Hepatocyte (in vitro differentiated cells): Measurements from ENCODE around the gene CIAO3. TPM values are rescaled to one million over a fixed set of nuclear protein-coding genes. Genes with fewer than 3 reads are reported as not detected.

Experiments
- DNase-seq: peaks from one replicate; pipeline ENCODE4 v3.0.0-alpha.2; 2016; ENCODE audit warnings: low spot score
- H2AFZ ChIP-seq: fragments of 200-600 bp; sonication (generic); 2 replicates; pipeline ENCODE4 v1.6.0; 2016; ENCODE audit warnings: antibody characterized with exemption, mild to moderate bottlenecking
- H3K27ac ChIP-seq: fragments of 200-600 bp; sonication (generic); 2 replicates; pipeline ENCODE4 v1.5.1; 2016; ENCODE audit warnings: mild to moderate bottlenecking
- H3K27me3 ChIP-seq: fragments of 200-600 bp; sonication (generic); 2 replicates; pipeline ENCODE4 v1.6.1; 2016
- H3K36me3 ChIP-seq: fragments of 200-600 bp; sonication (generic); replicated peaks from 2 replicates; pipeline ENCODE4 v1.5.1; 2016; ENCODE audit warnings: low read depth; ENCODE audit not compliant: insufficient read depth
- H3K4me1 ChIP-seq: fragments of 200-600 bp; sonication (generic); 2 replicates; pipeline ENCODE4 v1.5.1; 2016; ENCODE audit warnings: mild to moderate bottlenecking, moderate library complexity; ENCODE audit not compliant: insufficient read depth
- H3K4me2 ChIP-seq: fragments of 200-600 bp; sonication (generic); 2 replicates; pipeline ENCODE4 v1.6.0; 2016
- H3K4me3 ChIP-seq: fragments of 200-600 bp; sonication (generic); 2 replicates; pipeline ENCODE4 v1.5.1; 2016; ENCODE audit warnings: mild to moderate bottlenecking
- H3K79me2 ChIP-seq: fragments of 200-600 bp; sonication (generic); 2 replicates; pipeline ENCODE4 v1.6.0; 2017; ENCODE audit warnings: mild to moderate bottlenecking
- H3K9me2 ChIP-seq: fragments of 200-600 bp; sonication (generic); replicated peaks from 2 replicates; pipeline ENCODE4 v1.6.0; 2017; ENCODE audit warnings: mild to moderate bottlenecking; ENCODE audit not compliant: insufficient read depth
- H3K9me3 ChIP-seq: fragments of 200-600 bp; sonication (generic); 2 replicates; pipeline ENCODE4 v1.5.1; 2016; ENCODE audit warnings: low read depth, mild to moderate bottlenecking
- H4K20me1 ChIP-seq: fragments of 200-600 bp; sonication (generic); 2 replicates; pipeline ENCODE4 v1.6.0; 2016; ENCODE audit warnings: mild to moderate bottlenecking; ENCODE audit not compliant: insufficient read depth, poor library complexity, severe bottlenecking
- CTCF ChIP-seq: fragments of 200-600 bp; sonication (generic); IDR thresholded peaks from 2 replicates; pipeline ENCODE4 v1.5.1; 2016; ENCODE audit warnings: antibody characterized with exemption, mild to moderate bottlenecking; ENCODE audit not compliant: poor library complexity
- EZH2 ChIP-seq: fragments of 200-600 bp; sonication (generic); IDR thresholded peaks from 2 replicates; pipeline ENCODE4 v1.6.1; 2016; ENCODE audit warnings: antibody characterized with exemption, mild to moderate bottlenecking, borderline replicate concordance
- EZH2phosphoT487 ChIP-seq: fragments of 200-600 bp; sonication (generic); IDR thresholded peaks from one replicate; pipeline ENCODE4 v1.6.1; 2018; ENCODE audit warnings: antibody characterized with exemption, mild to moderate bottlenecking, low read depth, moderate library complexity; ENCODE audit not compliant: unreplicated experiment, severe bottlenecking
- WGBS: methylation state at CpG from one replicate; pipeline ENCODE4 v1.1.6; 2016; ENCODE audit warnings: low lambda C conversion rate; ENCODE audit errors: missing lambda C conversion rate; 5-methylcytosine and 5-hydroxymethylcytosine counted together
- polyA plus RNA-seq: library from polyadenylated mRNA; unstranded; fragments of >200 nt; fragmentation: Nextera tagmentation; extraction: Ambion mirVana; gene quantifications from 2 replicates; pipeline ENCODE4 v1.2.1, GENCODE V29; 2016
- total RNA-seq: library from RNA; depleted of rRNA; stranded (reverse); fragments of >200 nt; gene quantifications from 2 replicates; pipeline ENCODE4 v1.2.3, GENCODE V29; 2014

CIAO3 gene
- total and polyA plus RNA-seq, 2 experiments from 2014 or later: 39.0 to 42.8 TPM

- TF ChIP-seq EZH2phosphoT487 (no peak), EZH2 (no peak), CTCF (no peak)
- Histone ChIP-seq H3K4me3 (no peak overlapping the region), H3K9me2 (no peaks in the 10 kb centered on the region), H2AFZ (no peak overlapping the region), H3K9me3 (no peaks in the 10 kb centered on the region), H4K20me1 (no peaks in the 10 kb centered on the region), H3K27me3 (no peaks in the 10 kb centered on the region), H3K4me2 (no peak overlapping the region), H3K79me2 (no peaks in the 10 kb centered on the region), H3K4me1 (peaks cover 7% of the 10 kb centered on the region), H3K27ac (peak overlapping the region; percentile 46), H3K36me3 (no peaks in the 10 kb centered on the region)
- DNase-seq: no peak
- WGBS: 58% methylated on average over 9 of the region's 15 CpGs
Observed at GRCh38 chr16:760065-760464, 19.3 kb upstream of the CIAO3 start.

GRCh38 chr16:759110-759910 lies 18.5 kb upstream of the CIAO3 start:
- Histone ChIP-seq H3K9me2 (no peaks in the 10 kb centered on the region), H3K4me1 (peaks cover 7% of the 10 kb centered on the region), H3K27ac (peak overlapping the region; percentile 46), H3K9me3 (no peaks in the 10 kb centered on the region), H3K4me2 (no peak overlapping the region), H3K27me3 (no peaks in the 10 kb centered on the region), H3K79me2 (no peaks in the 10 kb centered on the region), H2AFZ (no peak overlapping the region), H4K20me1 (no peaks in the 10 kb centered on the region), H3K36me3 (no peaks in the 10 kb centered on the region), H3K4me3 (no peak overlapping the region)
- peak; percentile 59 for DNase-seq
- 77% methylated on average over 34 of the region's 34 CpGs for WGBS
- TF ChIP-seq EZH2phosphoT487: no peak
- TF ChIP-seq EZH2: no peak
- no peak for TF ChIP-seq CTCF

GRCh38 chr16:756428-756827 lies 15.6 kb upstream of the CIAO3 start:
- DNase-seq: no peak

More at GRCh38 chr16:756428-756827, 15.6 kb upstream of the CIAO3 start:
- H3K9me2 ChIP-seq: no peaks in the 10 kb centered on the region
- TF ChIP-seq EZH2phosphoT487 (no peak), CTCF (no peak), EZH2 (no peak)
- no peak overlapping the region for H2AFZ ChIP-seq
- peaks cover 11% of the 10 kb centered on the region for H3K4me1 ChIP-seq
- no peaks in the 10 kb centered on the region for H3K79me2 ChIP-seq
- no peak overlapping the region for H3K4me2 ChIP-seq
- H4K20me1 ChIP-seq: no peaks in the 10 kb centered on the region
- no peaks in the 10 kb centered on the region for H3K27me3 ChIP-seq
- WGBS: 96% methylated on average over 5 of the region's 5 CpGs
- H3K27ac ChIP-seq: no peak overlapping the region
- no peaks in the 10 kb centered on the region for H3K36me3 ChIP-seq
- no peak overlapping the region for H3K4me3 ChIP-seq
- H3K9me3 ChIP-seq: no peaks in the 10 kb centered on the region
